Activated naive CD4-positive, alpha-beta T cell treated with anti-CD3 and anti-CD28 coated beads, Interleukin-2, amount 50 U/mL, for 72 hours (primary cell): ENCODE data around the gene ABHD12. TPM values are rescaled to one million over a fixed set of nuclear protein-coding genes. Genes with fewer than 3 reads are reported as not detected.
"Not testable (repeated sequence)": the region's sequence is repeated elsewhere in the genome, so short reads cannot be mapped to it uniquely, and the experiment has no call there.

Source experiments
- ATAC-seq, 2 donors: fragments of 150-1000 bp; cut with Tn5 transposase; 2 replicates each; pipeline ENCODE4 v1.10.0; 2021; ENCODE audit warnings: mild to moderate bottlenecking in 2 of 2, moderate library complexity in 2 of 2
- DNase-seq, 2 donors: peaks; one replicate each; pipeline ENCODE4 v3.0.0; 2021 to 2022; ENCODE audit warnings: low spot score in 2 of 2
- H3K27ac Mint-ChIP-seq, 2 donors: one replicate each; pipeline ENCODE4 v1.8.0; 2022; ENCODE audit warnings: mild to moderate bottlenecking in 2 of 2, mixed read lengths in 2 of 2
- H3K36me3 Mint-ChIP-seq, 2 donors: one replicate each; pipeline ENCODE4 v1.8.0; 2022; ENCODE audit warnings: mixed read lengths in 2 of 2
- H3K9me3 Mint-ChIP-seq, 2 donors: one replicate each; pipeline ENCODE4 v1.8.0; 2022; ENCODE audit warnings: mixed read lengths in 2 of 2
- total RNA-seq, 2 donors: library from RNA; stranded (reverse); gene quantifications; one replicate each; pipeline ENCODE4 v1.2.3, GENCODE V29; 2022

Gene ABHD12
- total RNA-seq, 2 donors from 2014 or later = 13.8 to 20.2 TPM

- Mint-ChIP-seq H3K9me3 (no peaks in the 10 kb centered on the region), H3K27ac (peak overlapping the region; percentile 37), H3K36me3 (peaks cover 4 to 6% of the 10 kb centered on the region in 2 donors)
- ATAC-seq (no peak), DNase-seq (peak in 1 of 2 donors; percentile 28)
Measured at GRCh38 chr20:25273541-25274358, 116.9 kb downstream of the ABHD12 start.

GRCh38 chr20:25273046-25273445, 117.6 kb downstream of the ABHD12 start:
- peaks cover 4 to 6% of the 10 kb centered on the region in 2 donors for H3K36me3 Mint-ChIP-seq

DNA sequence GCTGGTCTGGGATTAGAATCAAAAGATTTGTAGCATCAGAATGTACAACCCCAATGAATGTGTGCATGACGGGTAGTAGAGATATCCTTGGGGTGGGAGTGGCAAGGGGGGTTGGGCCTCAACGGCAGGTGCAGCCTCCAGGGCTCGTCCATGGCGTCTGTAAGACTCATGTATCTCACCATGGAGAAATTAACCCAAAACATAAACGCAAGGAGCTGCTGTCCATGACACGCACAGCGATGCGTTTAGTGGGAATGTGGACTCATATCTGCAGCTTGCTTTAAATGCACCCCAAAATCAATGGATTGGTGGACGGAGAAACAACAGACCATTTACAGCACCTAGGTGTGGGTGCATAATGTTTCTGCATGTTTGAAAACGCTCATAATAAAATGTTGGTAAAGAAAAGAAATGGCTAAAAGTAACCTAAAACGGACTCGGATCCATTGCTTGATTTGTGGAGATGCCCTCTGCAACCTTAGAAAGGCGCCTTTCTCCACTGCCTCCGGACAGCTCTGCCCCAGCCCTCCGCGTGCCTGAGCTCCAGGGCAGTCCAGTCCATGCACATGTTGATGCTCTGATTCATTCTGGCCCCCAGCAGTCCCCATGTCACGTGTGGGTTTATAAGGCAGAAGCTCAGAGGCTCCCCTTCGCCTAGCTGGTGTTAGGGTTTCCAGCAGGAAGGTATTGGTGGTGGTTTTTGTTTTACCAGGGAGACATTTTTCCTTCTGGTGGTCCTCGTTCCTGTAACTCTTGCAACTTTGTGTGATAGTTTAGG, 118.2 kb downstream of the ABHD12 start:
- H3K9me3 Mint-ChIP-seq = no peaks in the 10 kb centered on the region
- ATAC-seq (no peak), DNase-seq (peak in 1 of 2 donors; percentile 26)
- H3K27ac Mint-ChIP-seq = no peak overlapping the region
- peaks cover 4 to 6% of the 10 kb centered on the region in 2 donors for H3K36me3 Mint-ChIP-seq

More at GRCh38 chr20:25273046-25273445, 117.6 kb downstream of the ABHD12 start:
- DNase-seq (no peak), ATAC-seq (no peak)
- Mint-ChIP-seq H3K9me3 (no peaks in the 10 kb centered on the region), H3K27ac (peak overlapping the region in 1 of 2 donors; percentile 72)

DNA sequence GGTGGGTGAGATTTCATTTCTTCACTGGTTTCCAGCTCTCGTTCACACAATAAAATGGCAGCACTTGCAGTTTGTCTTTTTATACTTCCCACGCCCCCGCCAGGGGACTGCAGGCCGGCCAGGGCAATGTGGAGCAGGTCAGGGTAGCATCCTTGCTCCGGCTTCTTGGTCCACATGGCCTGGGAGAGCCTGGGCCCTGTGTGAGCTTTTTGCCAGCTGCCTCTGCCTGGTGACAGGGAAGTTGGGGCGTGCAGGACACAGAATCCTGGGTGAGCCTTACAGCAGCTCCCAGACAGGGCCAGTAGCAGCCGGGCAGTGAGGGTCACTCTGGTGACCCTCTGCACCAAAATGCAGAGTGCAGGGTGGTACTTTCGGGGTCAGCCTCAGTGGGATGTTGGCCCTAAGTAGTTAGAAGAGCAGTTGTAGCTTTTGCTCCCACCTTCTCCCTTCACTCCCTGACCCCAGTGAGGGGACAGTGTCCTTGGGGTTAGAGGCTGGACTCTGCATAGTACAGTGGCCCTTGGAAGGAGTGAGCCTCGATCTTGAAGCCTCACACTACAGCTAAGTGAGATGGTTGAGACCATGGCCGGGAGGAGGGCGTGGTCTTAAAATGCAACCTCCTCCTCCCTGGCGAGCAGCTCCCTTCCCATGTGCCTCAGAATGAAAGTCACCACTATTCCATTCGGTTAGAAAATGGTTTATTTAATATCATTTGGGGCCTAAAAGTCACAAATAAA, 119.0 kb downstream of the ABHD12 start:
- Mint-ChIP-seq H3K27ac (no peak overlapping the region), H3K36me3 (peaks cover 4 to 6% of the 10 kb centered on the region in 2 donors), H3K9me3 (no peaks in the 10 kb centered on the region)
- DNase-seq (peak in 1 of 2 donors; percentile 48), ATAC-seq (no peak)

DNA sequence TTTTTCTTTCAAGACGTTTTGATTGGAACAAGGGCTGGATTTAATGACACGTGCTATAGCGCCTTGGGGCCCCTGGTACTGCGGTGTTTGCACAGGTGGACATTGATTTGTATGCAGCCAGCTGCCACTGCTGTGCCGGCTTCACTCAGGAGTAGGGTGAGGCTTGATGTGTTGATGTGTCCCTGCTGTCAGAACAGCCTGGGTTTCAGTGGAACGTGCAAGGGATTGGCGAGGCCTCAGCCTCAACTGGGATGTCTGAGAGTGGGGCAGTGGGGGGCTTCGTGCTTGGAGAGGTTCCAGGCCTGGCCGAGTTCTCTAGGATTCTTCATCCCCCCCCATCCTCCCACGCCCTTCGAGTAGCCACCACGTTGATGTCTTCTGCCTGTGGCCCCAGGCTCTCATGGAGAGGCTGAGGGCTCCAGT, 119.8 kb downstream of the ABHD12 start:
- ATAC-seq (no peak), DNase-seq (peak in 1 of 2 donors; percentile 38)
- no peaks in the 10 kb centered on the region for H3K9me3 Mint-ChIP-seq
- peaks cover 4 to 6% of the 10 kb centered on the region in 2 donors for H3K36me3 Mint-ChIP-seq
- peak overlapping the region in 1 of 2 donors; percentile 72 for H3K27ac Mint-ChIP-seq

GRCh38 chr20:25269833-25270170, 120.8 kb downstream of the ABHD12 start:
- H3K27ac Mint-ChIP-seq = peak overlapping the region in 1 of 2 donors; percentile 93
- ATAC-seq (no peak), DNase-seq (peak in 1 of 2 donors; percentile 38)
- H3K36me3 Mint-ChIP-seq = peaks cover 4 to 6% of the 10 kb centered on the region in 2 donors
- no peaks in the 10 kb centered on the region for H3K9me3 Mint-ChIP-seq

GRCh38 chr20:25269057-25269832, 121.4 kb downstream of the ABHD12 start:
- Mint-ChIP-seq H3K9me3 (no peaks in the 10 kb centered on the region), H3K27ac (peak overlapping the region in 1 of 2 donors; percentile 93), H3K36me3 (peaks cover 3 to 6% of the 10 kb centered on the region in 2 donors)
- ATAC-seq = no peak
- peak in 1 of 2 donors; percentile 48 for DNase-seq

DNA sequence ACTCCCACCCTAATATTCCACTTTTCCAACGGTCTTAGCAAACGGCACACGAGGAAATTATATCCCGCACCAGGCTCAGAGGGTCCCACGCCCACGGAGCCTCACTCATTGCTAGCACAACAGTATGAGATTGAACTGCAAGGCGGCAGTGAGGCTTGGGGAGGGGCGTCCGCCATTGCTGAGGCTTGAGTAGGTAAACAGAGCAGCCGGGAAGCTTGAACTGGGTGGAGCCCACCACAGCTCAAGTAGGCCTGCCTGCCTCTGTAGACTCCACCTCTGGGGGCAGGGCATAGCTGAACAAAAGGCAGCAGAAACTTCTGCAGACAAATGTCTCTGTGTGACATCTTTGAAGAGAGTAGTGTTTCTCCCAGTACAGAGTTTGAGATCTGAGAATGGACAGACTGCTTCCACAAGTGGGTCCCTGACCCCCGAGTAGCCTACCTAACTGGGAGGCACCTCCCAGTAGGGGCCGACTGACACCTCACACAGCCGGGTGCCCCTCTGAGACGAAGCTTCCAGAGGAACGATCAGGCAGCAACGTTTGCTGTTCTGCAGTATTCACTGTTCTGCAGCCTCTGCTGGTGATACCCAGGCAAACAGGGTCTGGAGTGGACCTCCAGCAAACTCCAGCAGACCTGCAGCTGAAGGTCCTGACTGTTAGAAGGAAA, 129.7 kb downstream of the ABHD12 start:
- DNase-seq = peak in 1 of 2 donors; percentile 39
- H3K36me3 Mint-ChIP-seq = peaks cover 12% of the 10 kb centered on the region in 2 donors
- H3K9me3 Mint-ChIP-seq, H3K27ac Mint-ChIP-seq, ATAC-seq: not testable (repeated sequence)

DNA sequence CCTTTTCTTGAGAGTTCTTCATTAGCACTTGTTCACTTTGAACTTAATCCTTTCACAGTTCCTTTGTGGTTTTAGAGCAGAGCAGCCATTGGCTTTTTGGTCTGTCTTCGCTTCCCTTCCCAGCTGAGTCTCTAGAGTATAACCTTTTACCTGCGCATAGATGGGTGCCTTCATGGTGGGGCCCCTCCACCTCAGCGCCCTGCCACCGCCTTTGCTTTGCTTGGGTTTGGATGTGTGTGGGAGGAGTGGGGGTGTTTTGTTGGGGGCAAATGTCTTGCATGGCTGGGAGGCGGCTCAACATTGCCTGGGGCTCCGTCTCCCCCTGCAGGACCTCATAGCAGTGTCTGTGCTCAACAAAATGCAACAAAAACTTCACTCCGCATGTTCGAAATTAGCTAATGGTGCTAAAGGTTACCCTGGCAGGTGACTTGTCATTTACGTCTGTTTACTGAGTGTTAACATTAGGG, 130.8 kb downstream of the ABHD12 start:
- ATAC-seq (peak in 1 of 2 donors; percentile 61), DNase-seq (peak in 1 of 2 donors; percentile 38)
- peaks cover 0 to 4% of the 10 kb centered on the region in 2 donors for H3K9me3 Mint-ChIP-seq
- H3K36me3 Mint-ChIP-seq = peaks cover 12% of the 10 kb centered on the region in 2 donors
- H3K27ac Mint-ChIP-seq = peak overlapping the region; percentile 2 to 70

DNA sequence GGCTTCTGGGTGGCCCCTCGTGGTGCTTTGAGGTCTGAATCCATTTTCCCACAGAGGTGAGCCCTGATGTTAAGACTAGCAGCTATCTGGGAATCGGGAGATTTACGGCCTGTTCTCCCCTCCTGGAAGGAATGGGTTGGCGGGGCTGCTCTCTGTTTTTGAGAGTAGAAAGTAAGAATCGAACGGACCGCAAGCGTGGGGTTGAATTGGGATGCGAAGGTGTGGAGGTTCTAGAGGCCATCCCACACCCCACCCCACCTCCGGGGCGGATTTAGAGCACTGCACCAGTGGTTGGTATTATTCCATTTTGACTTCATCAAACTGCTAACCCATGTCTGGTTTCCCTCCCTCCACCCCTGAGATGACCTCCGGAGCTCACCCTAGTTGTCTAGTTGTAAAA, 131.3 kb downstream of the ABHD12 start:
- ATAC-seq (peak in 1 of 2 donors; percentile 55), DNase-seq (peak in 1 of 2 donors; percentile 43)
- Mint-ChIP-seq H3K27ac (peak overlapping the region; percentile 2 to 70), H3K9me3 (peaks cover 0 to 4% of the 10 kb centered on the region in 2 donors), H3K36me3 (peaks cover 12% of the 10 kb centered on the region in 2 donors)

DNA sequence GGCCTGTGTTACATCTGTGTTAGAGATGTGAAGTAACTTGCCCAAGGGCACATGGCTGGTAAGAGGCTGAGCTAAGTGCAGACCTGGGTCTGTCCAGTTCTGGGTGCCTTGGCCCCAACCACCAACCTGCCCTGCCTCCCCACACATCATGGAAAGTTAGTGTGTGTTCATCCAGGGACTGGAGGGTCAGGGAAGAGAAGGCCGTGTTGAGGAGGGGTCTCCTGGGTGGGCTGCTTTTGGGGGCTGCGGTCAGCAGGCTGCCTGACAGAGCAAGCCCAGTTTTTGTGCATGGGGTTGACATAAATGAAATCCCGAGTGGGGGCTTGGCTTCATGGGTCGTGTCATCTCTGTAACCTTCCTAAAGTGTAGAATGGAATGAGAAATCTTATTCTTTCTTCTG, 131.8 kb downstream of the ABHD12 start:
- H3K36me3 Mint-ChIP-seq = peaks cover 12% of the 10 kb centered on the region in 2 donors
- peaks cover 0 to 4% of the 10 kb centered on the region in 2 donors for H3K9me3 Mint-ChIP-seq
- DNase-seq = no peak
- no peak for ATAC-seq
- peak overlapping the region in 1 of 2 donors; percentile 70 for H3K27ac Mint-ChIP-seq

GRCh38 chr20:25258476-25258805, 132.2 kb downstream of the ABHD12 start:
- ATAC-seq = no peak
- H3K36me3 Mint-ChIP-seq = peaks cover 12% of the 10 kb centered on the region in 2 donors

DNA sequence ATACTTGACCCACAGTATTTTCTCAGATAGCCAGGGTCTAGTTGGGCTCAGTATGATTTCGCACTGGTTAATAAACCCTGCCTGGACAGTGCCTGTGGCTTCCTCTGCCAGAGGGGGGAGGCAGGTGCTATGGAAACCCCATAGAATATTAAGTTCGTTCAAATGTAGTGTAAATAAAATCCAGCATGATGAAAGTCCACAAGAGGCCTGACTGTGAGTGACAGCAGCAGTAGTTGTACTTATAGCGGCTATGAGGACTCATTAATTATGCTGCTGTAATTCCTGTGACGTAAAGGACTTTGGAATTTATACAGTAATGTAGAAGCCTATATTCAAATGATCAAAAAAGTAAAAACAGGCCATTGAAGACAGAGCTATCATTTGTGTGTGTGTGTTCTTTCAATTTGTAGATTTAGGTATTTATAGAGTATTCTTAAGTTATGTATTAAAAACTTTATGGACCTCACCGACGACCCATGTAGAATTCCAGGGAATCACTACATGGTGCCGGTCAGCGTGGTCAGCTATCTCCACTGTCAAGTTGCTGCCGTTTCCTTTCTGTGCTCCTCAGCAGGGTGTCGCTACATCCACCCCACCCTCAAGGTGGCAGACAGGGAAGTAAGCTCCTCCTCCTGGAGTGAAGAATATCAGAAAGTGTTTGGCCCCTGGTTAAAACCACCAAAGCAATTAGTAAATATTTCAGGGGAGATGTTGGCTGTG, 132.7 kb downstream of the ABHD12 start:
- no peak for DNase-seq
- Mint-ChIP-seq H3K27ac (peak overlapping the region in 1 of 2 donors; percentile 68), H3K9me3 (no peaks in the 10 kb centered on the region), H3K36me3 (peaks cover 6 to 12% of the 10 kb centered on the region in 2 donors)
- no peak for ATAC-seq

More at GRCh38 chr20:25258476-25258805, 132.2 kb downstream of the ABHD12 start:
- DNase-seq = peak in 1 of 2 donors; percentile 50
- H3K27ac Mint-ChIP-seq = peak overlapping the region in 1 of 2 donors; percentile 70
- peaks cover 0 to 4% of the 10 kb centered on the region in 2 donors for H3K9me3 Mint-ChIP-seq

DNA sequence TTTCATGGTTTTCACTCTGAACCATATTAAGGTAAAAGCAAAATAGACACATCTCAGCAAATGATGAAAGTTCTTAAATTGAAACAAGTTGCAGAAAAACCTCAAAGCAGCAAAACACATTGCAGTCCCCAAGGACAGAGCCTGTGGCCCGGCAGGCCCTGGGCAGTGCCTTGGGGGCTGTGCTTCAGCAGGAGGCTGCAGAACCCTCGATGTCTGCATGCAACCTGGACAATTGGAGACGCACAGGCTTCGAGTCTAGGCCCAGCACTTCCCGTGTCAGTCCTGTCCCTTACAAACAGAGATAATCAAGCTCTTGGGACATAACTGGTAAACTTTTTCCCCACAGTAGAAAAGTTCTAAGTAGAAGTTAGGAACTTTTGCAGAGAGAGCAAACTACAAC, 133.5 kb downstream of the ABHD12 start:
- H3K9me3 Mint-ChIP-seq = no peaks in the 10 kb centered on the region
- peaks cover 6 to 10% of the 10 kb centered on the region in 2 donors for H3K36me3 Mint-ChIP-seq
- no peak for ATAC-seq
- no peak for DNase-seq
- H3K27ac Mint-ChIP-seq = no peak overlapping the region
